Measurements from ENCODE around the gene FILIP1L. TPM values are rescaled to one million over a fixed set of nuclear protein-coding genes. Genes with fewer than 3 reads are reported as not detected.

The FILIP1L gene
- total RNA-seq, 1 experiment from 2014 or later: 15.5 TPM

DNA sequence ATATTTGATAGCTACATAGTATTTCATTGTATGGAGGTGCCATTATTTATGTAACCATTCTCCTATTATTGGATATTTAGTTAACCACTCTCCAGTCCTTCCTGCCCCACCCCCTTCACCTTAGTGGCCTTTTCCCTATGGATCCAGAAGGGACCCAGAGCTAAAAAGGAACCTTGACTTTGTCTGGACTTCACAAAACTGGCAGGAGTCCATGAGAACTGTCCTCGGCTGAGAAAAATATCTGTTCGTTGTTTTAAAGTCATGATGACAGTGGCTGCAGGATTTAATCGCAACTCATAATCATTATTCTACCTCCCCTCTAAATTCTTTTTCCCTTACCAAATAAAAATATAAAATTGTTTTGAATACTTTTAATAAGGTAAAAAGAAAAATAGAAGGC, 166.9 kb downstream of the FILIP1L start:
- Histone ChIP-seq H3K9me3 (no peaks in the 10 kb centered on the region), H3K4me3 (ENCODE audit: low read depth, low read length) (no peak overlapping the region), H3K4me1 (peaks cover 39% of the 10 kb centered on the region), H3K27me3 (replicated peaks; ENCODE audit: control insufficient read depth, insufficient read depth, low read length) (no peaks in the 10 kb centered on the region), H3K36me3 (ENCODE audit: control insufficient read depth, insufficient read depth, low read length) (no peaks in the 10 kb centered on the region)
- no peak for DNase-seq
- intact Hi-C loops (cut with micrococcal nuclease; ENCODE audit: unreplicated experiment): no loop called here
- no peaks in the 10 kb centered on the region for H3K9me3 Mint-ChIP-seq (ENCODE audit: unreplicated experiment)
- no peak overlapping the region for H3K27ac Mint-ChIP-seq (ENCODE audit: unreplicated experiment)
- TF ChIP-seq, protein P1, sequence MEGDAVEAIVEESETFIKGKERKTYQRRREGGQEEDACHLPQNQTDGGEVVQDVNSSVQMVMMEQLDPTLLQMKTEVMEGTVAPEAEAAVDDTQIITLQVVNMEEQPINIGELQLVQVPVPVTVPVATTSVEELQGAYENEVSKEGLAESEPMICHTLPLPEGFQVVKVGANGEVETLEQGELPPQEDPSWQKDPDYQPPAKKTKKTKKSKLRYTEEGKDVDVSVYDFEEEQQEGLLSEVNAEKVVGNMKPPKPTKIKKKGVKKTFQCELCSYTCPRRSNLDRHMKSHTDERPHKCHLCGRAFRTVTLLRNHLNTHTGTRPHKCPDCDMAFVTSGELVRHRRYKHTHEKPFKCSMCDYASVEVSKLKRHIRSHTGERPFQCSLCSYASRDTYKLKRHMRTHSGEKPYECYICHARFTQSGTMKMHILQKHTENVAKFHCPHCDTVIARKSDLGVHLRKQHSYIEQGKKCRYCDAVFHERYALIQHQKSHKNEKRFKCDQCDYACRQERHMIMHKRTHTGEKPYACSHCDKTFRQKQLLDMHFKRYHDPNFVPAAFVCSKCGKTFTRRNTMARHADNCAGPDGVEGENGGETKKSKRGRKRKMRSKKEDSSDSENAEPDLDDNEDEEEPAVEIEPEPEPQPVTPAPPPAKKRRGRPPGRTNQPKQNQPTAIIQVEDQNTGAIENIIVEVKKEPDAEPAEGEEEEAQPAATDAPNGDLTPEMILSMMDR (IDR thresholded peaks at IDR 0.05; ENCODE audit: insufficient read depth in 1 of 2, low read depth in 1 of 2, low read length in 1 of 2, severe bottlenecking in 1 of 2, unreplicated experiment in 1 of 2): no peak
- ChIA-PET CTCF (no interaction called here), POLR2A (no interaction called here)
- peaks cover 39% of the 10 kb centered on the region for H3K4me1 Mint-ChIP-seq (ENCODE audit: low read depth, unreplicated experiment)
- no peak overlapping the region for H3K4me3 Mint-ChIP-seq (ENCODE audit: unreplicated experiment)
- no peaks in the 10 kb centered on the region for H3K27me3 Mint-ChIP-seq (ENCODE audit: insufficient read depth, unreplicated experiment)
- H3K36me3 Mint-ChIP-seq (ENCODE audit: insufficient read depth, unreplicated experiment): peaks cover 6% of the 10 kb centered on the region
- BruUV-seq (replicated peaks): no TSS peak

DNA sequence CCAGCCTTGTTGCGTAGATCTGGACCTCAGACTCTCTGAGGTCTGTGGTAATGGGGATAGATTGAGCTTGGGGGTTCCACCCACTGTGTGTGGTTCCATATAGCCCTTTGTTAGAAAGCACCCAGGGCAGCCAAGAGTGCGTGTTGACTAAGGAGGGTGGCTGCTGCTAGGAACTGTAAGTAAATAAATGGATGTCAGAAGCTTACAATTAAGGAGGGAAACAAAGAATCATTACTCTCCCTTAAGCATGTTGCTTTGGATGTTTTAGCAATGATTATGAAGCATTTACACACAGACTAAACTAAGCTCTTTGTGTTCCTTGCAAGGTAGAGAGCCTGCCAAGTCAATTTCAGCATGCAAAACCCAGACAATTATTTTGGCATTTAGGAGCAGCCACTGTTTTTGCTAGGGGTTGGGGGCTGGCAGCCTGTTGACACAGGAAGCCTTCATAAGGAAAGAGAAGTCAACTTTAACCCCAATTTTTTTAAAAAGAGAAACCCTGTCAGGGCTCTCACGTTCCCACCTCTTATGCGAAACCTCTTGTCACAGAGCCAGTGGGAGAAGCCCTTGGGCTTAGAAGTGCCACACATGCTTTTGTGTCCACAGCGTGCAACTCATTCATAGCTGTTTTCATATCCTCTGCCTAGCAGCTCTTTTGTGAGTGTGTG, 168.8 kb downstream of the FILIP1L start:
- POLR2A ChIA-PET: no interaction called here
- no peak for DNase-seq
- peak overlapping the region; percentile 7 for H3K27ac Mint-ChIP-seq (ENCODE audit: unreplicated experiment)
- H3K4me3 Mint-ChIP-seq (ENCODE audit: unreplicated experiment): no peak overlapping the region
- H3K4me1 Mint-ChIP-seq (ENCODE audit: low read depth, unreplicated experiment): peaks cover 38% of the 10 kb centered on the region
- BruUV-seq (replicated peaks): no TSS peak
- Histone ChIP-seq H3K4me3 (ENCODE audit: low read depth, low read length) (no peak overlapping the region), H3K36me3 (ENCODE audit: control insufficient read depth, insufficient read depth, low read length) (no peaks in the 10 kb centered on the region), H3K9me3 (no peaks in the 10 kb centered on the region), H3K4me1 (peaks cover 50% of the 10 kb centered on the region), H3K27me3 (replicated peaks; ENCODE audit: control insufficient read depth, insufficient read depth, low read length) (no peaks in the 10 kb centered on the region)
- peaks cover 15% of the 10 kb centered on the region for H3K36me3 Mint-ChIP-seq (ENCODE audit: insufficient read depth, unreplicated experiment)
- TF ChIP-seq, protein P1 (IDR thresholded peaks at IDR 0.05; ENCODE audit: insufficient read depth in 1 of 2, low read depth in 1 of 2, low read length in 1 of 2, severe bottlenecking in 1 of 2, unreplicated experiment in 1 of 2): no peak
- CTCF ChIA-PET: no interaction called here
- no peaks in the 10 kb centered on the region for H3K27me3 Mint-ChIP-seq (ENCODE audit: insufficient read depth, unreplicated experiment)
- intact Hi-C loops (cut with micrococcal nuclease; ENCODE audit: unreplicated experiment): no loop called here
- H3K9me3 Mint-ChIP-seq (ENCODE audit: unreplicated experiment): no peaks in the 10 kb centered on the region

GRCh38 chr3:99943931-99944761, 170.2 kb downstream of the FILIP1L start:
- Mint-ChIP-seq H3K27me3 (ENCODE audit: insufficient read depth, unreplicated experiment) (no peaks in the 10 kb centered on the region), H3K4me3 (ENCODE audit: unreplicated experiment) (no peak overlapping the region), H3K9me3 (ENCODE audit: unreplicated experiment) (no peaks in the 10 kb centered on the region), H3K36me3 (ENCODE audit: insufficient read depth, unreplicated experiment) (peaks cover 15% of the 10 kb centered on the region), H3K4me1 (ENCODE audit: low read depth, unreplicated experiment) (peaks cover 39% of the 10 kb centered on the region), H3K27ac (ENCODE audit: unreplicated experiment) (no peak overlapping the region)
- TF ChIP-seq, protein P1 (IDR thresholded peaks at IDR 0.05; ENCODE audit: insufficient read depth in 1 of 2, low read depth in 1 of 2, low read length in 1 of 2, severe bottlenecking in 1 of 2, unreplicated experiment in 1 of 2): no peak
- no TSS peak for BruUV-seq (replicated peaks)
- CTCF ChIA-PET: no interaction called here
- Histone ChIP-seq H3K27me3 (replicated peaks; ENCODE audit: control insufficient read depth, insufficient read depth, low read length) (no peaks in the 10 kb centered on the region), H3K4me1 (peaks cover 49% of the 10 kb centered on the region), H3K4me3 (ENCODE audit: low read depth, low read length) (no peak overlapping the region), H3K36me3 (ENCODE audit: control insufficient read depth, insufficient read depth, low read length) (no peaks in the 10 kb centered on the region), H3K9me3 (no peaks in the 10 kb centered on the region)
- POLR2A ChIA-PET: no interaction called here
- DNase-seq: no peak
- intact Hi-C loops (cut with micrococcal nuclease; ENCODE audit: unreplicated experiment): no loop called here
